GM18861 (cell line): ENCODE data around the gene LYST.

Experiments used
- ATAC-seq: cut with Tn5 transposase; IDR thresholded peaks from one replicate; pipeline ENCODE4 v1.9.1; 2021; ENCODE audit not compliant: unreplicated experiment

LYST gene

GRCh38 chr1:235725434-235725833, 141.3 kb downstream of the LYST start:
- no peak for ATAC-seq

- ATAC-seq: no peak
Measured at GRCh38 chr1:235724730-235725129, 142.0 kb downstream of the LYST start.

GRCh38 chr1:235722858-235723257, 143.8 kb downstream of the LYST start:
- no peak for ATAC-seq

GRCh38 chr1:235721982-235722381, 144.7 kb downstream of the LYST start:
- no peak for ATAC-seq

- ATAC-seq: no peak
Measured at GRCh38 chr1:235720544-235720943, 146.2 kb downstream of the LYST start.

- ATAC-seq: no peak
Measured at GRCh38 chr1:235714205-235714897, 152.4 kb downstream of the LYST start.

GRCh38 chr1:235712812-235713211, 153.9 kb downstream of the LYST start:
- ATAC-seq: no peak

GRCh38 chr1:235710687-235711086, 156.0 kb downstream of the LYST start:
- no peak for ATAC-seq

- ATAC-seq: no peak
Measured at GRCh38 chr1:235709018-235709417, 157.7 kb downstream of the LYST start.

GRCh38 chr1:235708390-235708962, 158.2 kb downstream of the LYST start:
- no peak for ATAC-seq

- ATAC-seq: no peak
Measured at GRCh38 chr1:235703506-235703905, 163.2 kb downstream of the LYST start.

GRCh38 chr1:235702412-235702811, 164.3 kb downstream of the LYST start:
- no peak for ATAC-seq

- ATAC-seq: no peak
Measured at GRCh38 chr1:235697508-235697907, 169.2 kb downstream of the LYST start.

- no peak for ATAC-seq
Measured at GRCh38 chr1:235689356-235689755, 177.3 kb downstream of the LYST start.

GRCh38 chr1:235688096-235688495, 178.6 kb downstream of the LYST start:
- no peak for ATAC-seq

- no peak for ATAC-seq
Measured at GRCh38 chr1:235683653-235684052, 183.1 kb downstream of the LYST start.

- ATAC-seq: no peak
Measured at GRCh38 chr1:235682216-235682615, 184.5 kb downstream of the LYST start.

- ATAC-seq: no peak
Measured at GRCh38 chr1:235679644-235680043, 187.1 kb downstream of the LYST start.

GRCh38 chr1:235679005-235679404, 187.7 kb downstream of the LYST start:
- ATAC-seq: no peak

GRCh38 chr1:235675152-235675890, 191.4 kb downstream of the LYST start:
- no peak for ATAC-seq

- ATAC-seq: no peak
Measured at GRCh38 chr1:235673981-235674380, 192.7 kb downstream of the LYST start.

GRCh38 chr1:235671992-235672391, 194.7 kb downstream of the LYST start:
- ATAC-seq: no peak
